Stimulated activated CD8-positive, alpha-beta memory T cell treated with anti-CD3 and anti-CD28 coated beads, Interleukin-15, amount 100 ng/mL, for 48 hours (primary cell): ENCODE data around the gene CEBPA.

ENCODE experiments used
- DNase-seq, 2 donors: peaks; one replicate each; pipeline ENCODE4 v3.0.0-alpha.2; 2020; ENCODE audit warnings: low read depth in 2 of 2

CEBPA gene

DNA sequence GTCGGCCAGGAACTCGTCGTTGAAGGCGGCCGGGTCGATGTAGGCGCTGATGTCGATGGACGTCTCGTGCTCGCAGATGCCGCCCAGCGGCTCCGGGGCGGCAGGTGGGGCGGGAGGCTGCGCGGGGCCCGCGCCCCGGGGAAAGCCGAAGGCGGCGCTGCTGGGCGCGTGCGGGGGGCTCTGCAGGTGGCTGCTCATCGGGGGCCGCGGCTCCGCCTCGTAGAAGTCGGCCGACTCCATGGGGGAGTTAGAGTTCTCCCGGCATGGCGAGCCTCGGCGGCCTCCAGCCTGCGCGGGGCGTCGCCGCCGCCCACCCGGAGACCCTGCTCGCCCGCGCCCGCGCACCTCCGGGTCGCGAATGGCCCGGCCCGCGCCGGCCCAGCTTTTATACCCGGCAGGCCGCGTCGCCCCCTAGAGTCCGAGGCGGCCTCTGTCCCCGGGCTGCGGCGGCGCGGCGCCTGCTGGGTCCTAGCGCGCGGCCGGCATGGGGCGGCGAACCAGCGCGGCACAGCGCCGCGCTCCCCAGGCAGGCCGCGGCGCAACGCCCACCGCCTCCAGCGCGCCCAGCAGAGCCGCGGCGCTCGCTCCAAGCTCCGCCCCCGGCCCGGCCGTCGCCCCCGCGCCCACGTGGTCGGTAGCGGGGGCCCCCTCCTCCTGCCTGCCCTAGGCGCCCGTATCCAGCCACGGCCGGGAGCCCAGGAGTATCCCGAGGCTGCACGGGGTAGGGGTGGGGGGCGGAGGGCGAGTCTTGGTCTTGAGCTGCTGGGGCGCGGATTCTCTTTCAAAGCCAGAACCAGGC is at the start of gene CEBPA:
TSS of gene CEBPA (minus strand) at position 360 of the 799 bp plus-strand sequence. CDS start at position 240, 120 bp downstream.
- DNase-seq = peak; percentile 56 to 62

DNA sequence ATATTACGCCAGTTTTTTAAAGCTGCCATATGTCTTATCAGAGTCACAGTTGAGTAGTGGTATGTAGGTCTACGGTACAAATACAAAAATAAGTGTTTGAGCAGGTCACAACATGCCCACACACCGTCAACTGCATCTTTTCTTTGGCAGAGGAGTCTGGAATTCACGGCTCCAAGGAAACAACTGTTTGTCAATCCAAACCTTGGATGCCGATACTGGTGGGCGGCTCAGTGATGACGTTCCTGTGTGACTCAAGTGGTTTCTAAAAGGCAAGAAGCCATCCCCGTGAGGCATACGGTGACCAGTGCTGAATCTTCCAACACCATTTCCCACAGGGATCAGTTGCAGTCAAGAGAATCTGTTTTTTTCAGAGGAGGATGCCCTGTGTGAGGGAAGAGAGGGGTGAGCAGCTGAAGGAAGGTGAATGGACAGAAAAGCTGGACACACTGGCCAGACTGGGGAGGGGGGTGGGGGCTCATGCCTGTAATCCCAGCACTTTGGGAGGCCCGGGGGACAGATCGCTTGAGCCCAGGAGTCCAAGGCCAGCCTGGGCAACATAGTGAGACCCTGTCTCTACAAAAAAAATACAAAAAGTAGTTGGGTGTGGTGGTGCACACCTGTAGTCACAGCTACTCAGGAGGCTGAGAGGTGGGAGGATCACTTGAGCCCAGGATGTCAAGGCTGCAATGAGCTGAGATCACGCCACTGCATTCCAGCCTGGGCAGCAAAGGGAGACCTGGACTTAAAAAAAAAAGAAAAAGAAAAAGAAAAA is 48.4 kb upstream of the CEBPA start:
- no peak for DNase-seq

DNA sequence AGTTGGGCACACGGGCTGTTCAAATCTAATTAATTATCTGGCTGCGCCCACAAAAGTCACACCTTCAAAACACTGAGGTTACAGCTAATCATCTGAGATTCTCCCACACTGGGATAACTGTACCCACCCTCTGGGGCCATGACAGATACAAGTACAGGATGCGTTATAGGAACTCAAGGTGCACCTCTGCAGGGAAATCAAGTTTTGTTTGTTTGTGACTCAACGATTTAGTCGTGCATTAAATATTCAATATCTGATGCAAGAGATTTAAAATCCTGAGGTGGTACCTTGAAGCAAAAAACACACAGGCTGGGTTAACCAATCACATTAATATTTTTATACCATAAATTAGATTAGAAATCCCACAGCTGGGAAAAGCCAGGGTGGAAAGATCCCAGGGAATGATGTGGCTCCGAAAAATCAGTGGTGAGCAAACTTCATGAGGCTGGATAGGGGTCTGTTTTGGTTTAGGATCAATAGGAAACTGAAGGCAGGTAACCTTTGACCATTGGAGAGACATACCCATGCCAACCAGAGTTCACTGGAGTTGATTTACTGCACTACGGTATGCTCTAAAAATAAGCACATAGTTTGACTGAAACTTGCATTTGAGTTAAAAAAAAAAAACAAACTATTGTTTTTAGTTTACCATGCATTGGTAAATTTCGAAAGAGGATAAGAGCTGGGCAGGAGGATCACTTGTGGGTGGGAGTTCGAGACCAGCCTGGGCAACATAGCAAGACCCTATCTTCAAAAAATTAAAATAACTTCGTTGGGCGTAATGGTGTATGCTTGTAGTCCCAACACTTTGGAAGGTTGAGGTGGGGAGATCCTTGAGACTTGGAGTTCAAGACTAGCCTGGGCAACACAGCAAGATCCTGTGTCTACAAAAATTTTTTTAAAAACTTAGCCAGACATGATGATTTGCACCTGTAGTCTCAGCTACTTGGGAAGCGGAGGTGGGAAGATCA is 47.3 kb upstream of the CEBPA start:
- no peak for DNase-seq

DNA sequence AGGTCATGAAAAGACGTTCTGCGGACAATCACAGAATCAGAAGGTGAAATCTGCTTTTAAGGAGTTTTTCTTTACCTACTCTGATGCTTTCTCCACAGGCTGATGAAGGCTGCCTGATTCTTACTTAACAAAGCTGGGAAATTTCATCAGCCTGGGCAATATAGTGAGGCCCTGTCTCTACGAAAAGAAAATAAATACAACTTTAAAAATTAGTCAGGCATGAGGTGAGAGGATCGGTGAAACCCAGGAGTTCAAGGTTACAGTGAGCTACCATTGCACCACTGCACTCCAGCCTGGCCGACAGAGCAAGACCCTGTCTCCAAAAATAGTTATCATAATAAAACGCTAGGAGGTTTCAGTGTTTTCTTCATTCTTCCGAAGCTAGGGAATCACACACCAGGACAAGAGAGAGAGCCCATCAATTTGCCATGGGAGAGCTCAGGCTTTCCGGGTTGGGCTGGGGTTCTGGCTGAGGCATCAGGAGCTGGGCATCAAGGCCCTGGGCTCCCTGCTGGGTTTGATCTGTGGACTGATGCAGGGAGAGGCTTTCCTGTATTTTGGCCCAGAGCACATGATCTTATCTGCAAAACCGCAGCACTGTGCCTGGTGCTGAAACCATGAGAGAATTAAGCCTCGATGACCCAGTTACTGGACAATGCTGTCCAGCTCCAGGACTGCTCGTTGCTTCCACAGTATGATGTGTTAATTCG is 46.1 kb upstream of the CEBPA start:
- DNase-seq = no peak

DNA sequence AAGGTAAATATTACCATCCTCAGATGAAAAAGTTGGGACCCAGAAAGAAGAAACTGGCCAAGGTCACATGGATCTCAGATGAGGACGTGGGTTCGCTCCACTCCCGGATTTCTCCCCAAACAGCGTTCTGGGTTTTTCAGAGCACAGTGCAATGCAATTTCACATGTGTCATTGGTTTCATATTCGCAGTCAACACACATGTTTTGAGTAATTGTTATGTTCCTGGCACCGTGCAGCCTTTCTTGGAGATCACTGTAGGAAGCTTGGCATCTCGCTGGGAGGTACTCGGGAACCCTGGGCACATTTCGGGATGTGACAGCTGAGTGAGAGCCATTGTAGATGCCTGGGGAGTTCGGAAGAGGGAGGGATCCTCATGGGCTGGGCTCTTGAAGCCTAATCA is 45.0 kb upstream of the CEBPA start:
- DNase-seq = no peak

DNA sequence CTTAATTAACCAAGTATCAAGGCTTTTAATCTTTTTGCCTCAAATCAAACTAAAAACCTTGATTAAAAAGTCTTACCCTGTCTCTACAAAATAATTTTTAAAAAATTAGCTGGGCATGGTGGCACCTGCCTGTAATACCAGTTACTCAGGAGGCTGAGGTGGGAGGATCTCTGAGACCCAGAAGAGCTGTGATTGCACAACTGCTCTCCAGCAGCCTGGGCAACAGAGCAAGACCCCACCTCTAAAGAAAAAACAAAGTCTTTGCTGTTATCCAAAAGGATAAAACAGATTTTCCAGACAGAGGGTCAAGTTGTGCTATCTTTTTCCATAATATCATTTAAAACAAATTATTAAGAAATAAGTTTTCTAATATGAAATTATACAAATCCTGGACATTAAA is 44.3 kb upstream of the CEBPA start:
- DNase-seq = no peak

DNA sequence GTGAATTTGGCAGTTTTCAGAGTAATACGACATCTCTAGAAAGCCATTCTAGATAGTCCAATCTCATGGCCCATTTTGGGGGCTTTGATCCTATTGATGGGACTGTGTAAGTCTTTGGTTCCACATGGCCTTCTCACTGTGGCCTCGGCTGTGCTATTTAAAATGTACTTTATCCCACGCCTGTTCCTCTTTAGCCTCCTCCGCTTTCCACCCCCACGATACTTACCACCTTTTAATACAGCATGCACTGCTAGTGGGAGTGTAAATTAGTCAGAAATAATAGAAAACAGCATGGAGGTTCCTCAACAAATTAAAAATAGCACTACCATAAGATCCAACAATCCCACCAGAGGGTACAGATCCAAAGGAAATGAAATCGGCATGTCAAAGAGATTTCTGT is 42.8 kb upstream of the CEBPA start:
- DNase-seq = no peak

DNA sequence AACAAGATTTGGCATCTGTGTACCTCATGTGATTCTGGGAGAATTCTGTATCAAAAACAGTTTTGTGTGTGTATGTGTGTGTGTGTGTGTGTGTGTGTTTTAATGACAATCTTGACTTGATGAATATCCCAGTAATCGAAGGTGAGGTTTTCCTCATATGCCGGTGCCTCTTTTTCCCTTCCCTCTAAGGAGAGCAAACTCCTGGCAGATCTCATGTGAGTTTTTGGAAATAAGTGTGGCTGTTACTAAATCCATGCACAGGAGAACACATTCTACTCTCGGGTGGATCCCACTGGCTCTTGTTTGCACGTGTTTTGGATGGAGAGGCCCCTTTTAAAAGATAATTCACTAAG is 42.2 kb upstream of the CEBPA start:
- no peak for DNase-seq

DNA sequence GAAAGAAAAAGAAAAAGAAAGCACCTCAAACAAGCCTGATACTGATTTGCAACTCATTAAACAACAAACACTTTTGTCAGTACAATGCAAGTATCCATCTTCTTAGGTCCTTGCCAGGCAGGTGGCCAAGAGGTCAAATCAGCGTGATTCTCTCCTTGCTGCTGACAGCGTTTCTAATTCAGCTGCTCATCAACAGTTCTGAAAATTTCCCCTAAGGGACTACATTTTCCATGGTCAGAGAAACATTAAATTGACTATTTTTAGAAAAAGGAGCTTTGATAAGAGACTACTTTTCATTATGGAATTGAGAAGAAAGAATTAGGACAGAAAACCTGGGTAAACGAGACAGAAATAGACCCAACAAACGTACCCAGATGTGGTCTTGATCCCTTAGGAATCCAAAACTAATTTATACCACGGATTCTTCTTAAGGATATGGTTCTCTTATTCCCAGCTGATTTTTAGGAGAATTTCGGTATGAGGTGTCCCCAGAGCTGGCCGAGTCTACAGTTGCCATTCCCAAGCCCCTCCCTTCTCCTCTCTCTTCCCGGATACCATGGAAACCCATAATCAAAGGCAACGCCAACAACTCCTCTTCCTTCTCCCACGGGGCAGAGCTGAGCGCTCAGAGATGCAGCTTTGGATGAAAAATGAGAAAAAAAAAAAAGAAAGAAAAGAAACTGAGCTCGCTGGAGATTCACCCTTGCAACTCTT is 41.7 kb upstream of the CEBPA start:
- DNase-seq = no peak

DNA sequence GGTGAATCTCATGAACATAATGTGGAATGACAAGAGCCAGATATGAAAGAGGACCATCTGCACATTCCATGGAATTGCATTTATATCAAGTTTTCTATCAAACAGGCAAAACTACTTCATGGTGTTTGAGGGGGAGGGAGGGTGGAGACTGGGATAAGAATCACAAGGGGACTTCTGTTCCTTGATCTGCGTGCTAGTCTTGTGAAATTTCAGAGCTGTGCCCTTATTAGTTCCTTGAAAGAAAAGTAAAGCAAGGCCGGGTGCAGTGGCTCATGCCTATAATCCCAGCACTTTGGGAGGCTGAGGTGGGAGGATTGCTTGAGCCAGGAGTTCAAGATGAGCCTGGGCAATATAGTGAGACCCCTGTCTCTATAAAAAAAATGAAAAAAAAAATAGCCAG is 41.0 kb upstream of the CEBPA start:
- no peak for DNase-seq

DNA sequence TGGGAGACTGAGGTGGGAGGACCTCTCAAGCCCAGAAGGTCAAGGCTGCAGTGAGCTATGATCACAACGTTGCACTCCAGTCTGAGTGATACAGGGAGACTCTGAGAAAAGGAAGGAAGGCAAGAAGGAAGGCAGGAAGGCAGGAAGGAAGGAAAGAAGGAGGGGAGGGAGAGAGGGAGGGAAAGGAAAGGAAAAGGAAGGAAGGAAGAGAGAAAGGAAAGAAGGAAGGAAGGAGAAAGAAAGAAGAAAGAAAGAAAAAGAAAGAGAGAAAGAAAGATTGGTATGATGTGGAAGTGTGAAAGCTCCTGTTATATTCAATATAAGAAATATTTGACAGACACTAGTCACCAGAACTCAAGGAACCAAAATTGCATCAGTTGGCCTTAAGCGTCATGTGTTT is 38.7 kb upstream of the CEBPA start:
- DNase-seq = no peak

DNA sequence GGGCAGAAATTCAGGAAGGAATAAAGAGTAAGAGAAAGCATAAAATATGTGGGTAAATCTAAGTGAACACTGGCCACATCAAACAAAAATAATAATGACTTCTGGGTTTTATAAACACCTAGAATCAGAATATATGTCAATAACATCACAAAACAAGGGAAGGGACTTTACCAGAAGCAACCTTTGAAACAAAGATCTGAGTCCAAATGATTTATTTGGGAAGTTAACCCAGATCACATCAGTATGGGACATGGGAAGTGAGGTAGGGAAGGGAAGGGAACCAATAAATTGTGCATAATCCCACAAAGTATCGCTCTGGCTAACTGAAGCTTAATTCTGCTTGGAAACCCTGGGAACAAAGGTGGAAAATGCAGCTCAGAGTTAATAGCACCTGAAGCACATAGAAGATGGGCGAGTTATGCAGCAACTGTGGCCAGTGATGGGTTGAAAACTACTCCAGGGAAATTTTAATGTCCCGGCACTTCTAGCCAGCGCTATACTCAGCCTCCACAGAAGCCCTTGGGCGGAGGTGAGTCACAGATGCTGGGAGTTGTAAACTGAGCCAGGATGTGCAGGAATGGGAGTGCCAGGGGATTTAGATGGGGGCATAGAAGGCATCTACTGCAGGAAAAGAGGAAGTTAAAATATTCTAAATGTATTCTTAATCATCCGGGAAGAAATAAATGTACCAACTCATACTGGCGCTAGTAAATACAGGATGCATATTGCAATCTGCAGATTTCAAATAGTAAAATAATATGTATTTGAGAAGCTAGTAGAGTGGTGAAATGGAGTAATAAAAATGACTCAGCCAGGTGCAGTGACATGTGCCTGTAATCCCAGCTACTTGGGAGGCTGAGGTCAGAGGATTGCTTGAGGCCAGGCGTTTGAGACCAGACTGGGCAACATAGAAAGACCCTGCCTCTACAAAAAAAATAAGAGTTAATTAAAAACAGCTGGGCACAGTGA is 37.0 kb upstream of the CEBPA start:
- DNase-seq = no peak

DNA sequence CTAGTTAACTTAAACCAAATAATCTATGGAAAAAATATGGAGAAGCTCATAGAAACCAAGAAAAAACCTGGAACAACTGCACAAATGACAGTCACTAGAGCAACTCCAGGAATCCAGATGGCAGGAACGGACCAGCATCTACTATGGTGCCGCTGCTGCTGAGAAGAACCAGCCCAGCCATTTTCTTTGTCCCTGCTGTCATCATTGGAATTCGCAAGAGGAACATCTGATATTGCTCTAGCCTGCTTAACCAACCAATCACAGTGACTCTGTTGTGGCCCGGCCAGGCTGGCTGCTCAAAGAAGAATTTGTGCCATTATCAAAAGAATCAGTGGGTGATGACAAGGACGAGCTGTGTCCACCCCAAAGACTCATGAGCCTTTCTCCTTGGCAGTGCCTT is 33.1 kb upstream of the CEBPA start:
- no peak for DNase-seq

DNA sequence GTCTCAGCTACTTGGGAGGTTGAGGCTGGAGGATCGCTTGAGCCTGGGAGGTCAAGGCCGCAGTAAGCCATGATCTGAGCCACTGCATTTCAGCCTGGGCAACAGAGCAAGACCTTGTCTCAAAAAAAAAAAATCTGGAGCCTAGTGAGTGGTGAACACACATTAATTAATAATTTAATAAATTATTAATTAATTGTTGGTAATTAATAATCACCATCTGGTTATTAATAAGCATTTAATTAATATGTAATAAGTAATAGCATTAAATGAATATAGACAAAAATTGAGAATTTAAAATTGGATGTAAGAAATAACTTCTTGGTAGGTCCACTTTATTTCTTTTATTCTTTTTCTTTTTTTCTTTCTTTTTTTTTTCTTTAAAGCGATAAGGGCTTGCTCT is 31.9 kb upstream of the CEBPA start:
- DNase-seq = no peak

DNA sequence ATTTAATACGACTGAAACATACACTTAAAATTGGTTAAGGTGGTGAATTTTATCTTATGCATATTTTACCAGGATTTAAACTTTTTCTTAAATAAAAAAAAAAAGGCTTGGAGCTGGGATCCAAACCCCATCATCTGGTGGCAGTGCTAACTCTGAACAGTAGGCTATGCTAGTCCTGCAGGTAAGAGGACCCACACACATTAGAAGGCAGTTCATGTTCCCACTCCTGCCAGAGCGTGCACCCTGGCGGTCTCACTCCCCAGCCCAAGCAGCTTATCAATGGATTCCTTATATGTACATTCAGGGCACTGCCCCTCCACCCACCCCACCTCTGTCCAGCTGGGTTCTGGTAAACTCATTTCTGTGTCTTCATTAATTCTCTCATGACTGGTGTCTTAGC is 31.3 kb upstream of the CEBPA start:
- no peak for DNase-seq

DNA sequence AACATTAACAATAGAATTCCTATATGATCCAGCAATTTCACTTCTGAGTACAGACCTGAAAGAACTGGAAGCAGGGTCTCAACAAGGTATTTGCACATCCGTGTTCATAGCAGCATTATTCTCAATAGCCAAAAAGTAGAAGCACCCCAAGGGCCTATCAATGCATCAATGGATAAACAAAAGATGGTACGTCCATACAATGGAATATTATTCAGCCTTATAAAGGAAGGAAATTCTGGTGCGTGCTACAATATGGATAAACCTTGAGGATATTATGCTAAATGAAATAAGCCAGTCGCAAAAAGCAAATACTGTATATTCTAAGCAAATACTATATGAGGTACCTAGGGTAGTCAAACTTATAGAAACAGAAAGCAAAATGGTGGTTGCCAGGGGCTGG is 30.8 kb upstream of the CEBPA start:
- no peak for DNase-seq

DNA sequence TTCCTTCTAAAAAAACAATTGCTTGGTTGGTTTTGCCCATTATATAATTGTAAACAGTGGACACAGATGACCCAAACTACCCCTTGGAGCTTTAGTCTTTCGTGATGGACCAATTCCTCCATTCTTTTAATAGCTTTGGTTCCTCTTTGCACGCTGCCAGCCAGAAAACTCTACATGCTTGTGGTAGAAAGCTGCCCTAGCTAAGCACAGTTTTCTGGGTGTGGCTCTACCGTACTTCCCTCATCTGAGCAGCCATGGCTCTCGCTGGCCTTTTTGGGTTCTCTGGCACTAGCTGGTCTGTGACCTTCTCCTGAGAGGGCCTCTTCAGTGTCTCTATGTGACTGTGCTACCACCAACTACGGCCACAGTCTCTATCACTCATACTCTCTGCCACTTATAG is 29.9 kb upstream of the CEBPA start:
- DNase-seq = no peak

DNA sequence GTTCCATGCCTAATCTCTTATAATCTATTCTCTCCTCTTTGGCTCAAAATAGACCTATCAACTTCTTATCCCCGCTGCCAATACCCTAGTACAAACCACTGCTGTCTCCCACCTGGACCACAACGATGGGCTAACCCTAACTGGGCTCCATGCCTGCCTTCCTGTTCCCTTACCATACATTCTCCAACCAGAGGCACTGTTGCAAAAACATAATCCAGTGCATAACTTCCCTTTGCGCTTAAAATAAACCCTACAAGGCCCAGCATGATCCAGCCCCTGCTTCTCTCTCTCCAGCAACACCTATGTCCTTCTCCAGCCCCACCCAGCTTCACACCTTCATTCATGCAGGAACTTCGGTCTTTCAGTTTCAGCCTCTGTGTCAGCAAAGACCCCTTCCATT is 27.4 kb upstream of the CEBPA start:
- no peak for DNase-seq

DNA sequence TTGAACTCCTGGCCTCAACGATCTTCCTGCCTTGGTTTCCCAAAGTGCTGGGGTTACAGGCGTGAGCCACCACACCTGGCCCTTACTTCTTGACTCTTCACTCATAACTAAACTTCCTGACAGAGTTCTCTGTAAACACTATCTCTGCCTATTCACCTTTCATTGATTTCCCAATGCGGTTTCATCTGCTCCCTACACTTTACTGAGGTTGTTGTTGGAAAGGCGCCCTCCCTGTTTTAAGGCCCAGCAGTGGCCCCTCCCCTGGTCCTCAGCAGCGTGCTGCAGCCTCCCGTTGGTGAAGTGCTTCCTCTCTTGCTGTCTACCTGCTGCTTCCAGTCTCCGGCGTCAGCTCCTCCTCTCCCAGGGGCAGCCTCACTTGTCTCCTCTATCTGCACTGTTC is 26.7 kb upstream of the CEBPA start:
- DNase-seq = no peak

DNA sequence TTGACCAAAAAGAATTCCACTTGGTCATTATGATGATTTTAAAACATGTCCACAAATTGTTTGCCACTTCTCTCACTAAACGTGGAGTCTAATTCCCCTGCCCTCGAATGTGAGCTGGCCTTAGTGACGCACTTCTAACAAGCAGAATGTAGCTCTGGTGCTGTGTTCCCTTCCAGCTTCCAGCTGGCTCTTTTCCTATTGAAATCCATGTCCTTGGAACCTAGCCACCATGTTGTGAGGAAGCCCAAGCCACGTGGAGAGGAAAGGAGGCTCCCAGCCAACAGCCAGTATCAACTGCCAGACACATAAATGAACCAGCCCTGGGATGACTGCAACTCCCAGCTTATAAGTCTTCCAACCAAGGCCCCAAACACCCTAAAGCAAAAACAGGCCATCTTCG is 23.6 kb upstream of the CEBPA start:
- no peak for DNase-seq
